ENCODE data around the gene FGF18.

DNA sequence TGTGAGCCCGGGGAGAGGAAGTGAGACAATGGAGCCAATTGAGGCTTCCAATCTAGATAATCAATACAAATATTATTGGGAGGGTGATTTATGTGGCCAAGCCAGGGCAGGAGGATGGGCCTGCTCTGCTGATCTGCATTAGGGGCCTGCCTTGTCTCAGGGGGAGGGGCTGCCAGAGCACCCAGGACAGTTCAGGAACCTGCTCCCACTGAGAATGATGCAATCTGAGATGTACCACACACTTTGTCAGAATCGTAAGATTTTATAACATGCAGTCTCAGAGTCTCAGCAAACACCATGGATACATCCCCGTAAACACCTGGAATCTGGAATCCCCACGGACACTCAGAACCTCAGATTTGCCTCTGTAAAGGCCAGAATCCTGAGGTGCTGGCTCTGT is 19.3 kb downstream of the FGF18 start:
- TF ChIP-seq POLR2A (IDR thresholded peaks at IDR 0.05; ENCODE audit: low read depth, low read length) = no peak
- TF ChIP-seq, protein P1, sequence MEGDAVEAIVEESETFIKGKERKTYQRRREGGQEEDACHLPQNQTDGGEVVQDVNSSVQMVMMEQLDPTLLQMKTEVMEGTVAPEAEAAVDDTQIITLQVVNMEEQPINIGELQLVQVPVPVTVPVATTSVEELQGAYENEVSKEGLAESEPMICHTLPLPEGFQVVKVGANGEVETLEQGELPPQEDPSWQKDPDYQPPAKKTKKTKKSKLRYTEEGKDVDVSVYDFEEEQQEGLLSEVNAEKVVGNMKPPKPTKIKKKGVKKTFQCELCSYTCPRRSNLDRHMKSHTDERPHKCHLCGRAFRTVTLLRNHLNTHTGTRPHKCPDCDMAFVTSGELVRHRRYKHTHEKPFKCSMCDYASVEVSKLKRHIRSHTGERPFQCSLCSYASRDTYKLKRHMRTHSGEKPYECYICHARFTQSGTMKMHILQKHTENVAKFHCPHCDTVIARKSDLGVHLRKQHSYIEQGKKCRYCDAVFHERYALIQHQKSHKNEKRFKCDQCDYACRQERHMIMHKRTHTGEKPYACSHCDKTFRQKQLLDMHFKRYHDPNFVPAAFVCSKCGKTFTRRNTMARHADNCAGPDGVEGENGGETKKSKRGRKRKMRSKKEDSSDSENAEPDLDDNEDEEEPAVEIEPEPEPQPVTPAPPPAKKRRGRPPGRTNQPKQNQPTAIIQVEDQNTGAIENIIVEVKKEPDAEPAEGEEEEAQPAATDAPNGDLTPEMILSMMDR (IDR thresholded peaks at IDR 0.05; ENCODE audit: extremely low read depth in 1 of 2, insufficient read depth in 1 of 2, low read depth in 1 of 2, low read length in 2 of 2) = no peak
- TF ChIP-seq EZH2 (IDR thresholded peaks at IDR 0.05; ENCODE audit: borderline replicate concordance, low read depth, low read length, severe bottlenecking) = no peak

Measured in endothelial cell of umbilical vein (primary cell).